NK-92 treated with Interleukin-12 subunit alpha and Interleukin-12 subunit beta, amount 100 ng/mL, for 24 hours (cell line): ENCODE results near the gene VASH2.
"Not testable (repeated sequence)": the region's sequence is repeated elsewhere in the genome, so short reads cannot be mapped to it uniquely, and the experiment has no call there.

Experiments used
- DNase-seq: peaks from one replicate; lab custom pipeline; 2025; lab: John Stamatoyannopoulos, UW

The VASH2 gene

DNA sequence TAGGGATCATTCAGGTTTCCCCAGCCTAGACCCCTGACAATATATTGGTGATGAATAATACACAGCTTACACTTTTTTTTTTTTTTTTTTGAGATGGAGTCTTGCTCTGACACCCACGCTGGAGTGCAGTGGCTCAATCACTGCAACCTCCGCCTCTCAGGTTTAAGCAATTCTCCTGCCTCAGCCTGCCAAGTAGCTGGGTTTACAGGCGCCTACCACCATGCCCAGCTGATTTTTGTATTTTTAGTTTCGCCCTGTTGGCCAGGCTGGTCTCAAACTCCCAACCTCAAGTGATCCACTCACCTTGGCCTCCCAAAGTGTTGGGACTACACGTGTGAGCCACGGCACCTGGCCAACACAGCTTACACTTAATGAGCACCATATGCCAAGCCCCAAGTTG lies 7.2 kb downstream of the VASH2 start:
- DNase-seq: no peak

DNA sequence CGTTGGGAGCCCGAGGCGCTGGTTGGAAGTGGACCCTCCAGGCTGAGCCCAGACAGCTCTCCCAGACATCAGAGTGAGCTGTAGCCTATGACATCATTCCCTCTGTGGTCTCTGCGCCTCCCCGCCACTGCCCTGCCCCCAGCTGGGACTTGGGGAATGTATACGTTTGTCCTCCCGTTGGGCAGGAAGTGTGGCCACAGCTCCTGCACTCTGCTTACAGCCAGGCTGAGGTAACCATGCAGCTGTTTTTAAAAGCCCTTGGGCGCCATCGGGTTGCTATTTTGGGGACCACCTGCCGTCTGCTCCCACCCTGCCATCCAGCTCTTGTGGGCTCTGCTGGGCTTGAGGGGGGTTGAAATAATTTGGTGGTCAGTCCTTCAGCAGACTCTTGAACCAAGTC lies 7.8 kb downstream of the VASH2 start:
- DNase-seq: no peak

DNA sequence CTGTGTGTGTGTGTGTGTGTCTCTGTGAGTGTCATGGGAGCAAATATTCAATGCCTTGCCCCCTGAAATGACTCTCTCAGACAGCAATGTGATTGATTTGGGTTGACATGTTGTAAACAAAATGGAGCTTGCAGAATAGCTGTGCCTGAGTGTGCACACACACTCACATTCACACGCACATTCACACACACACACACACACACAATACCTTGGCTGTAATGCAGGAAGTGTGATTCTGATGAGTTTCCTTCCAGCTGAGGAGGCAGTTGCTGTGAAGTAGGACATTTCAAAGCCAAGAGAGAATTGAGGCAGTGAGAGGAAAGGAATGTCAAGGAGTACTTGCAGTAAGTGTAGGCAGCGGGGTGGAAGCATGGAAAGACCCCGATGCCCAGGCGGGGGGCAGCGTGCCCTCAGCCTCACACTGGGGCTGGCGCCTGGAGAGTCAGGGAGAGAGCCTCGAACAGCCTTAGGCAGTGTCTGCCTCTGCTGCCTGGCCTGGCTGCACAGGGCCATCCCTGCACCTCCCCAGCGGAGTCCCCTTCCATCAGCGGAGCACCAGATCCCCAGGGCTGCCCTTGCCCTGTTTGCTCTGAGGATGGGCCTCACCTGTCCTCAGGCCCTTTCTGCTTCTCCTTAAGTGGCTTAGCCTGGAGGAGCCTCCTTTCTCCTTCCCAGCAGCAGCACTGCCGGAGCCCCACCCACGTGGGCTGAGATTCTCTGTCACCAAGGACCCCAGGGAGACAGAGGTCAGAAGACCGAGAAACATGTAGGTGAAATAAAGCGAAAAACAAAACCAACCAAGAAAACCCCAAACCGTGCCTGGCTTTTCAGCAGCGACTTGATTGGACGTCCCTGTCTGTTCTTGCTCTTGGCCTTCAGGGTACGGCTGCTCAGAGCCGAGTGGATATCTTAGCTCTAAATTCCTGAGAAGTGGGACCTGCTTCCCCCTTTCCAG lies 9.2 kb downstream of the VASH2 start:
- DNase-seq: no peak

DNA sequence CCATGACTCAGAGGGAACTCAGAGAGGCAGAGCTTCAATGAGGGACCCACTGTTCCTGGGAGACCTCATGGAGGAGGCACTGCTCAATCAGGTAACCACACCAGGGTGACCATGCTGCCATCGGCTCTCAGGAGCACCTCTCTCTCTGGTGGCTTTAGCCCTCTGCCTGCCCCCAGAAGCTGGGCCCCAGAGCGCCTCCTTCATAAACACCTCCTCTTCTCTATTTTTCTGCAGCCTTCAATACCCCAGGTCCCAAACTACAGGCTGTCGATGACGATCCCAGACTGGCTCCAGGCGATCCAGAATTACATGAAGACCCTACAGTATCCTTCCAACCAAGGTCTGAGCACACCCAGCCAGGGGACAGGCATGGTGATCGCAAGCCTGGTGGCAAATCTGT lies 10.6 kb downstream of the VASH2 start:
- no peak for DNase-seq

GRCh38 chr1:212962509-212962908 lies 12.2 kb downstream of the VASH2 start:
- DNase-seq: no peak

GRCh38 chr1:212964102-212964501 lies 13.8 kb downstream of the VASH2 start:
- DNase-seq: no peak

- DNase-seq: not testable (repeated sequence)
Measured at GRCh38 chr1:212964993-212965392, 14.7 kb downstream of the VASH2 start.

DNA sequence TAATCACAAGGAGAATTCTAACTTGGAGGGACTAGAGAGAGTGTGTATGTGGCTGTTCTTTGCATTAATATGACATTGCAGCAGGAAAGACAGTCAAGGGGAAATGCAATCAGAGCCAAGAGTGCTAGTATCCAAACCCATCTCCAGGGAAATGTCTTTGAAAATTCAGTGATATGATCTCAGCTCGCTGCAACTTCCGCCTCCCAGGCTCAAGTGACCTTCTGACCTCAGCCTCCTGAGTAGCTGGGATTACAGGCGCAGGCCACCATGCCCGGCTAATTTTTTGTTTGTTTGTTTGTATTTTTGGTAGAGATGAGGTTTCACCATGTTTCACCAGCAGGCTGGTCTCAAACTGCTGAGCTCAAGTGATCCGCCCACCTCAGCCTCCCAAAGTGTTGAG lies 16.3 kb downstream of the VASH2 start:
- no peak for DNase-seq

- no peak for DNase-seq
Measured at GRCh38 chr1:212967801-212968200, 17.5 kb downstream of the VASH2 start.

DNA sequence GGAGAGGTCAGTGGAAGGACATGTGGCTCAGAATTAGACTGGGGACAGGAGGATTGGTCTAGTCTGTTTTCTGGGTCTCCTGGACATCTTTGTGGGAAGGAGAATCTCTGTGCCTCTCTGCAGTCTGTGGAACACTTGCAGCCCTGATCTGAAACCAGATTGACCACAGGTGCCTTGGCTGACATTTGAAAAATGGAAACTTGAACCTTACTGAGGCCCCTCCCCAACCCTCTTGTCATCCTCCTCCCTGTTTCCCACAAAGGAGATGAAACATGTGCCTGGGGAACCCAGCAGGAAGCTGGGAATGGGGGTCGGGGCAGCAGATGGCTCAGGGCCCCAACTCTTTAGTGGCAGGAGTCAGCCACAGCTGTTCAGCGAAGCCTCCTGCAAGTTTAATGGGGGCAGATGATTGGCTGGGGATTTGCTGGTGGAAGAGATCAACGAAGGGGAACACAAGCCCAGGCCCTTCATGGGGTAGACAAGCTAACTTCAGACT lies 18.1 kb downstream of the VASH2 start:
- DNase-seq: no peak

- no peak for DNase-seq
Measured at GRCh38 chr1:212970085-212970484, 19.7 kb downstream of the VASH2 start.

- DNase-seq: no peak
Measured at GRCh38 chr1:212971312-212971711, 21.0 kb downstream of the VASH2 start.

GRCh38 chr1:212973426-212973825 lies 23.1 kb downstream of the VASH2 start:
- no peak for DNase-seq

GRCh38 chr1:212973899-212974298 lies 23.6 kb downstream of the VASH2 start:
- no peak for DNase-seq

- no peak for DNase-seq
Measured at GRCh38 chr1:212974711-212975110, 24.4 kb downstream of the VASH2 start.

DNA sequence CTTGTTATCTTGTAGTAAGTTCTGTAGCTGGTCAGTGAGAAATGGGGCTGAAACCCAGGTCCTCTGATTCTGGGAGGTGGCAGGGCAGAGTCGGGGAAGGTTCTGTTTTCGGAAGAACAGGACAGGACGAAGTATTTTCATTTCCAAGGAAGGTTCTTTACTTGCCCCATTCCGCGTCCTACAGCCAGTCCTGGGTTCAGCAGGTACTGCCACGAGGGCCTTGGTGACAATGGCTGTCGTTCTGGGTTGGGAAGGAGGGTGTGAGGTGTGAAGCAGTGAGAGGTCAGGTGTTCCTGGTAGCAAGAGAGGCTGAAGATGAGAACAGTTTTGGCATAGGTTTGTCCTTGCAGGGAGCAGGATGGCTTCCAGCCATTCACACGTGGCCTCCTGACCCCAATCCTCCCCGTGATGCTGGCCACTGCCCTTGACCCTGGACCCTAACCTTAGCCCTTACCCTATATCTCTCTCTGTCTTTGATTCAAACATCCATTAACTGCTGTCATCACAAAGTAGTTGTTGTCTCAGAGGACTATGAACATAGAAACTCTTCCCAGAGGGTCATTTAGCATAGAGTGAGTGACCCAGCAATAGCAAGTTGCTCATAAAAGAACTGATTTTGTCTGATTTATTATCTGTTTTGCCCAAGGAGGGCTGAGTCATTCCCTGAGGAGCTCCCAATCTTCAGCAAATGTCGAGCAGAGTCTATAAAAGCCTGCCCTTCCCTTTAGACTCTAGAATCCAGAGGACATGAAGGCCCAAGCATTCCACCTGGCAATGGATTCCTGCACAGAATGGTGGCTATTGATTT lies 25.0 kb downstream of the VASH2 start:
- DNase-seq: no peak

- no peak for DNase-seq
Measured at GRCh38 chr1:212976586-212976985, 26.2 kb downstream of the VASH2 start.

GRCh38 chr1:212977781-212978645 lies 27.7 kb downstream of the VASH2 start:
- no peak for DNase-seq

DNA sequence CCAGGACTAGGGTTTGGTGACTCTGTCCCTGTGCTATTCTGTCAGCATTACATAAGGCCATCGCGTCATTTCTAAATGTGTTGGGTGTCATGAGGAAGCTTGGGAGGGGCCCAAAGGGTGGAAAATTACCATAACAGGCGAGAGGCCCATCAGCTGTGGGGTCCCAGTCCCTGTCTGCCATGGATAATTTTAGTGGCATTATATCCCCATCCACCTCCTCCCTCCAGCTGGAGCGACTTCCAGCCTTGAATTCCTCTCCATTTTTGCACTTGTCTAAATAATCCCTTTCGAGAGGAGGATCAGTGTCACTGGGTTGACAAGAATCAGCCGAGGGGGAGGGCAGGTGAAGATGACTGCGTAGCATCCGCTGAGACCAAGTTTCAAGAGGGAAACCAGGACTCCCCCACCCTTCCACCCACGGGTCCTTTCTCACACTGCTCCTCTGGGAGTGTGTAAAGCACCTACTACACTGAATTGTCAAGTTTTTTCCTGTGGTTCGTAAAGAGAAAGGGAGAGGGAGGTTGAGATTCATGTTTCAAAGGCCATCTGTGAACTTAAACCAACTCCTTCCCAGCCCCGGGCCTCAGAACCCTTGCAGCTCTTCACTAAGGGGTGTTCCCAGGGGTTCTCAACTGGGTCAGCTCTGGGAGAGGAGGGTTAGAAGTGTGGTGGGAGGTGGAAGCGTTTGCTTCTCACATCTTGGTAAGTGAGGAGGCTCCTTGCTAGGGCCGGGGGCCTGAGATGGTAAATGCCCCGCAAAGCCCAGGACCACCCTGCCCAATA lies 29.2 kb downstream of the VASH2 start:
- no peak for DNase-seq

DNA sequence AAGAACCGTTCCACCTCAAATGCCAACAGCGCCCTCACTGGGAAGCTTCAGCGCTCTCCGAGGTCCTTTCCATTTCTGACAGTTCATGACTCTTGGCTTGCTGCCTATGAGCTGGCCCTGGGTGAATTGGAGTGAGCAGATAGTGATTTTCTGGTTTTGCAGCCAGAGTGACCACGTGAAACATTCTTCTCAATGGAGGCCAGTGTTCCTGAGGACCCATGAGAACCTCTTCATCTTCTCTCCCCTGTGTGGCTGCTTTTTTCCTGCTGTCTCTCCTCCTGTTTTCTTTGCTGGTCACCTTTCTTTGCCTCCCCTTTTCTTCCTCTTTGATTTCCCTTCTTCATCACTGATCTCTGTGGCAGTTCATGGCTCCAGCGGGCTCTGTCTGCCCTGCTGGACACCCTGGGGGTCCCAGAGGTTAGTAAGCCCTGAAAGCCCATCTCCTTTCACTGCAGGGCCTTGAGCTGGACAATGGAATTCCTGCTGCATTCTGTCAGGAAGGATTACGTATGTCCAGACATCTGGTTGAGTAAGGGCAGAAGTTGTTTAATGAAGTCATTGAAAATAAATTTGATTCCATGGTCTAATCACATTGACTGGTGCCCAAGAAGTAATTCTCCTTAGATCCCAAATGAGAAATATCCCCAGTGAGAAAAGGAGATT lies 29.9 kb downstream of the VASH2 start:
- no peak for DNase-seq
